Dermis blood vessel endothelial cell (primary cell): ENCODE results near the gene PRKAG3. TPM values are rescaled to one million over a fixed set of nuclear protein-coding genes. Genes with fewer than 3 reads are reported as not detected.
A peak's percentile ranks its signal among the peaks of the same experiment; 100 is the strongest.
"Not testable (repeated sequence)": the region's sequence is repeated elsewhere in the genome, so short reads cannot be mapped to it uniquely, and the experiment has no call there.

Experiments
- DNase-seq: peaks from one replicate; pipeline ENCODE4 v3.0.0; 2010
- total RNA-seq: library from RNA; depleted of rRNA; stranded (reverse); fragments of >200 nt; gene quantifications from 2 replicates; pipeline ENCODE4 v1.2.3, GENCODE V29; 2014

The PRKAG3 gene
- total RNA-seq, 1 donor from 2014 or later = not detected

DNA sequence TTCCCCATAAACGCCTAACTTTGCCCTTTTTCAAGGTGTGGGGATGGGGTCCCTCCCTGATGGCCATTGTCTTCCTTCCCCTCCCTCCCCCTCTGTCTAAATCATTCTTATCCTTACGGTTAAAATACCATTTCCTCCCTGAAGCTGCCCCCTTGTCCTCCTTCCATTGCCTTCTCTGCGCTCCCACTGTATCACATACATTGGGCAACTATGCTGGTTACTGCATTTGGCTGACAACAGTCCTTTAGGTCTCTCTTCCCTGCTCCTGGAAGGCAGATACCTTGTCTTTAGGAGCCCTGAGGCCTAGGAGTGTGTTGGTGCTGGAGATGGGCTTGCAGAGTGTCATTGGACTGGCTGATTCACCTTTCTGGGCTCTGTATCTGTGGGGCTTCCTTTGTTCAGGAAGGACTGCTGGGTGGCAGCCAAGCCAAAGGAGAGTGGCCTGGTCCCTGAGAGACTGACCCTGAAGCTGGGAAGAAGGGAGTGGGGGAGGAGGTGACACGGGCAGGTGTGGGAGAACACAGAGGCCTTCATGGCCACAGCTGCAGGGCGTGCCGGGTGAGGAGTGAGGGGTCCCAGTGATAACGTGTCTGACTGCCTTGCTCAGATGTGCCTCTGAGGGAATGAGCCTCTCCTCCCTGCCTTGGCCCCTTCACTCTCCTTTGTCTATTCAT, 30.2 kb upstream of the PRKAG3 start:
- DNase-seq = no peak

- DNase-seq = peak; percentile 38
These were observed 29.4 kb upstream of the PRKAG3 start for GRCh38 chr2:218860950-218861381.

- DNase-seq = no peak
These were observed 28.6 kb upstream of the PRKAG3 start for GRCh38 chr2:218859988-218860831.

- no peak for DNase-seq
These were observed 28.0 kb upstream of the PRKAG3 start, which contains the start of gene WNT6 for GRCh38 chr2:218859556-218859987. Gene WNT6 (plus strand): TSS chr2:218859805. CDS start chr2:218860038, 233 bp downstream.

DNA sequence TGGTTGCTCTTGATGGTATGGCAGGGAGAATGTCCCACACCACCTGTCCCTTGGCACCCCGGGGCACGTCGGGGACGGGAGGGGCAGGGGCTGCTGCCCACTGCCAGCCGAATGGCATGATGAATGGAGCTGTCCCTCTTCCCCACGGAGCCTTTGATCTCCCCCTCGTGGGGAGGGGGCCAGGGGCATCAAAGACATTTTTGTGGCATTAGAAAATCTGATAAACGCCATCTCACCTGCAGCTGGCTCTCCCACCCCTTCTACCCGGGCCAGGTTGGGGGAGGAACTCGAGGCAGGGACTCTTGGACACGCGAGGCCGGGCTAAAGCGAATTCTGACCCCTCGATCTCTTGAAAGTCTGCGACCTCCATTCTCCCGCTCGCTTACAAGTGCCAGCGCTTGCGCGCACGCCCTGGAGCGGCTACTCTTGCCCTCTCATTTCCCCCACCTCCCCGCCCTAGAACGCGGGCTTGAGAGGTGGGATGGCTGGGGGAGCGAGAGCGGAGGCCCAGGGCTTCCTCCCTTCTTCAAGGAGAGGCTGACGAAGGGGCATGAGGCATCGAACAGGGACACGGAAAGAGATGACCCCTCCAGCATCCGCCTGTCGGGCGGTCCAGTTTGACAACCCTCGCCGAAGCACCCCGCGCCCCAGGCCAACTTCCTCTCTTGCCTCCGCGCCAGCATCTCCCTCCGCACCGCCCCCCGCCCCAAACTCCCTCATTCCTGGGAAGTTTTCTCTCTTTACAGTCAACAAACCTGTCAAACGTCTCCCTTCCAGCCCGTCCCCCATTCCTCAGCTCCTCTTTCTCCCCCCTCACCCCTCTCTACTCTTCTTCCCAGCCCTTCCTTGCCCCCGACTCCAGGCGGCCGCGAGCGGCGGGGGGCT, 27.3 kb upstream of the PRKAG3 start:
- DNase-seq = no peak

- no peak for DNase-seq
These were observed 26.5 kb upstream of the PRKAG3 start for GRCh38 chr2:218858138-218858445.

DNA sequence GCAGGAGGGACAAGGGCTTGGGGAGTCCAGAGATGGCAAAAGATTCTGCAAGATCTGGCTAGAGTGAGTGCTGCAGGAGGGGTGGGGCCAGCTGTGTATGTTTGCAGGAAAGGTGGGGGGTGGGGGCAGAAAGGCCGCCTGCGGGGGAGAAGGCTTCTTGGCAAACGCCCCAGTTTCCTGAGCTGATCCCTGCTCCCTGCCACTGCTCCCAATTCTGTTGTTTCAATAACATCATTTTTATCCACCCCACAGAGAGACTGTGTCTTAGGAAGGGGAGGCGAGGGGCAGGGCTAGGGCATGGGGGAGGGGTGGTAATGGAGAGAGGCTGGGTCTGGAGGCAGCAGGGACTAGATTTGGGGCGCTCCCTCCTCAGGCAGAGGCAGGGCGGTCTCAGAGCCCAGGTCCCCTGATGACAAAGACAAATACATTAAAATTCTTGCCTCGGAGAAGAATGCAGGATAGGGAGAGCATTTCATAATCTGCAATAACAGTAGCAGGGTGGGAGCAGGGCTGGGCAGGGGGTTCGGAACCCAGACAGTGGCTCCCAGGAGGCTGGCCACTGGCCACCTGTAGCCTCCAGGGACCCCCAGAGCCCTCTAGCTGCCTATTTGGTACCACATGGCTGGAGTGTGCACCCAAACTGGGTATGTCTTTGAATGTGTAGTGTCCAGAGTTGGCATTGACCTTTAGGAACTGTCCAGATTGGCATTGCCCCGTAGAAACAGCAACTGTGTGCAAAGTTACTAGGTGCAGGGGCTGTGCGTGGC, 26.0 kb upstream of the PRKAG3 start:
- no peak for DNase-seq

GRCh38 chr2:218856896-218857243, 25.3 kb upstream of the PRKAG3 start:
- DNase-seq = no peak

DNA sequence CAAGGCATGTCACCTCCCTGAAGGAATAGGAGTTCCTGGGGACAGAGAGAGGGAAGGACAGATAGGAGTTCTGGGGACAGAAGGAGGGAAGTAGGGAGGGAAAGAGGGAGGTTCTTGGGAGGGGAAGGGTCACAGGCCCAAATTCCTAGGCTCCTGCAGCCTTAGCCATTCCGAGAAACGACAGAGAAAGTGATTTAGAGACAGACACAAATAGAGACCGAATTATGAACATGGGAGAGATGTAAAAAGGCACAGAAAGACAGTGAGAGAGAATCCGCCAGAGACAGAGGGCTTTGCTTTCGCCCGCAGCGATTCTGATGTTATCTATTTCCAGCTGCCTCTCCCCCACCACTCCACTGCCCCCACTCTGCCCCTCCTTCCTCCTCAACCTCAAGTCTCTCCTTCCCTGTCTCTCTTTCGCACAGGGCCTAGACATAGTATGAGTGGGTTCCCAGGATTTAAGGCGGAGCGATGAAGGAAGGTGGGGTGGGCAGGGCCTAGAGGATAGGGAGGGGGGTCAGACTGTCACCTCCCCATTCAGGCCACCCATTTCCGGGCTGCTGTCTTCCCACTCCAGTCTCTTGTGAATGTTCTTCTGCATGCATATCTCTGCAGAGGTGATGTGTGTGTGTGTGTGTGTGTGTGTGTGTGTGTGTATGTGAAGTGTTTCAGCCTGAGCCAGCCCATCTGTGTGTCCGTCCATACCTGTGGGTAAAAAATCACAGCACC, 24.7 kb upstream of the PRKAG3 start:
- DNase-seq = no peak

GRCh38 chr2:218855305-218856166, 23.9 kb upstream of the PRKAG3 start:
- no peak for DNase-seq

- no peak for DNase-seq
These were observed 23.3 kb upstream of the PRKAG3 start for GRCh38 chr2:218854860-218855259.

- DNase-seq = no peak
These were observed 22.2 kb upstream of the PRKAG3 start for GRCh38 chr2:218853766-218854165.

GRCh38 chr2:218852911-218853667, 21.5 kb upstream of the PRKAG3 start:
- peak; percentile 80 for DNase-seq

GRCh38 chr2:218851286-218851685, 19.7 kb upstream of the PRKAG3 start:
- no peak for DNase-seq

- no peak for DNase-seq
These were observed 19.2 kb upstream of the PRKAG3 start for GRCh38 chr2:218850796-218851195.

DNA sequence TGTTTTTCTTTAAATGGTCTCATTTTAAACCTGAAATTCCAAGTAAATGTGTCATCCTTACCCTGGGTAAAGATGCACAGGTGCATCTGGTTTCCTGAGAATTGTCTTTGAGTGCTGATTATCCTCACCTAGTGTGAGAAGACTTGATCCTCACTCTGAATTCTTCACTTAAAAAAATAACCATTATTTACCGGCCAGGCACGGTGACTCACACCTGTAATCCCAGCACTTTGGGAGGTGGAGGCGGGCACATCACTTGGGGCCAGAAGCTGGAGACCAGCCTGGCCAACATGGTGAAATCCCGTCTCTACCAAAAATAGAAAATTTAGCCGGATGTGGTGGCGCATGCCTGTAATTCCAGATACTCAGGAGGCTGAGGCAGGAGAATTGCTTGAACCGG, 18.1 kb upstream of the PRKAG3 start:
- DNase-seq = no peak

- DNase-seq = not testable (repeated sequence)
These were observed 15.4 kb upstream of the PRKAG3 start for GRCh38 chr2:218846963-218847362.

GRCh38 chr2:218844334-218844733, 12.7 kb upstream of the PRKAG3 start:
- not testable (repeated sequence) for DNase-seq

- no peak for DNase-seq
These were observed 8.3 kb upstream of the PRKAG3 start for GRCh38 chr2:218839888-218840287.

DNA sequence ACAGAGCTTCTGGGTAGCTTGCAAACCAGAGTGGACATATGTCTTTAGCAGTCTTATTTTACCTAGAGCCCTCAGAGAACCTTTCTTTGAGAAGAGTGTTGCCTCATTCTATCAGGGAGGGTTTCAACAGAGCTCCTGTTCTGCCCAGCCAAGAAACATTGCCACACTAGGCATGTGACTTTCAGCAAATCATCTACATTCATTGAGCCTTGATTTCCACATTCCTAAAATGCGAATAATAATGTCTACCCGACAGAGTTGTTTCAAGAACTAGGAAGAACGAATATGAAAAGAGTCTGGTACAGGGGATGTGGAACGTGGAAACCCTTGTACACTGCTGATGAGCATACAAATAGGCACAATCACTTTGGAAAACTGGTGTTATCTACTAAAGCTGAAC, 7.8 kb upstream of the PRKAG3 start:
- no peak for DNase-seq
